Mesendoderm (in vitro differentiated cells): ENCODE results near the gene NEGR1.

Experiments used
- DNase-seq: peaks from one replicate; pipeline ENCODE4 v3.0.0; 2013
- H2AK5ac ChIP-seq: 2 replicates; pipeline ENCODE4 v1.6.1; 2013; ENCODE audit warnings: low read length, inconsistent platforms
- H2BK120ac ChIP-seq: 2 replicates; pipeline ENCODE4 v1.6.1; 2013; ENCODE audit warnings: low read depth, mild to moderate bottlenecking, low read length, moderate library complexity, mixed read lengths
- H2BK15ac ChIP-seq: replicated peaks from 2 replicates; pipeline ENCODE4 v1.6.1; 2013; ENCODE audit warnings: low read depth, mild to moderate bottlenecking, moderate library complexity
- H2BK5ac ChIP-seq: 2 replicates; pipeline ENCODE4 v1.6.1; 2013; ENCODE audit warnings: low read length, inconsistent platforms
- H3K18ac ChIP-seq: 2 replicates; pipeline ENCODE4 v1.6.1; 2013; ENCODE audit warnings: mild to moderate bottlenecking, low read length, mixed read lengths
- H3K23ac ChIP-seq: one replicate; pipeline ENCODE4 v1.6.1; 2013; ENCODE audit warnings: low read length
- H3K27ac ChIP-seq: 2 replicates; pipeline ENCODE4 v1.5.1; 2013; ENCODE audit warnings: low read depth, mild to moderate bottlenecking, inconsistent platforms, low read length, moderate library complexity
- H3K27me3 ChIP-seq: 2 replicates; pipeline ENCODE4 v1.6.1; 2013; ENCODE audit warnings: low read length, control low read depth, mild to moderate bottlenecking, inconsistent platforms; ENCODE audit not compliant: insufficient read depth, poor library complexity
- H3K36me3 ChIP-seq: 2 replicates; pipeline ENCODE4 v1.6.1; 2013; ENCODE audit warnings: low read length, inconsistent platforms; ENCODE audit not compliant: control insufficient read depth, insufficient read depth
- H3K4ac ChIP-seq: one replicate; pipeline ENCODE4 v1.6.1; 2013; ENCODE audit warnings: low read depth, mild to moderate bottlenecking, low read length, moderate library complexity
- H3K4me1 ChIP-seq: 2 replicates; pipeline ENCODE4 v1.6.1; 2013; ENCODE audit warnings: low read depth, low read length, inconsistent platforms; ENCODE audit not compliant: control insufficient read depth
- H3K4me2 ChIP-seq: 2 replicates; pipeline ENCODE4 v1.6.1; 2013; ENCODE audit warnings: low read length
- H3K4me3 ChIP-seq: 2 replicates; pipeline ENCODE4 v1.5.1; 2013; ENCODE audit warnings: mild to moderate bottlenecking, low read length
- H3K56ac ChIP-seq: one replicate; pipeline ENCODE4 v1.6.1; 2013; ENCODE audit warnings: low read length
- H3K79me1 ChIP-seq: 2 replicates; pipeline ENCODE4 v1.6.1; 2013; ENCODE audit warnings: low read length, inconsistent platforms
- H3K79me2 ChIP-seq: 2 replicates; pipeline ENCODE4 v1.6.1; 2013; ENCODE audit warnings: mild to moderate bottlenecking, low read length; ENCODE audit not compliant: control insufficient read depth, insufficient read depth
- H3K9ac ChIP-seq: 2 replicates; pipeline ENCODE4 v1.6.1; 2013; ENCODE audit warnings: low read length, inconsistent platforms
- H4K5ac ChIP-seq: one replicate; pipeline ENCODE4 v1.6.1; 2013; ENCODE audit warnings: low read length
- H4K8ac ChIP-seq: one replicate; pipeline ENCODE4 v1.6.1; 2013; ENCODE audit warnings: low read depth, mild to moderate bottlenecking, control low read depth, low read length, moderate library complexity
- whole genome bisulfite sequencing: extraction: QIAGEN DNeasy Blood & Tissue Kit; methylation state at CpG from one replicate; pipeline ENCODE4 v1.1.7; 2013; ENCODE audit warnings: low lambda C conversion rate, missing lambda C conversion rate; ENCODE audit not compliant: insufficient coverage; ENCODE audit errors: extremely low coverage; 5-methylcytosine and 5-hydroxymethylcytosine counted together

NEGR1 gene

DNA sequence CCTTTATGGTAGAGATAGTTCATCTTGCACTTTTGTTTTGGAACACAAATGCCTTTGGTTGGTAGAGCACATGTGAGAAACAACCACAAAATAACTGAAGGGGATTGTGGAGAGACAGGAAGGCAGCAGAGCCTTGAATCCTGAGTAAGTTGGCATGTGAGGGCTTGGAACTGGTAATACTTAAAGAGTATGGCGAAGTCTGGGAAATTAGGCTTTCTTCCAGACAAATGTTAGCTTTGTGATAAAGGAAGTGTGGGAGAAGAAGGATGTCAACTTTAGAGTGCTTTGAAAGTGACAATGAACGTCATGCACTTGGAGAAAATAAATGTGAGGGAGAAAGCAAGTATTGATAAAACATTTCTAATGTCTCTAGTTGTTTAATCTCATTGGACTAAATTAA is 725.2 kb downstream of the NEGR1 start:
- Histone ChIP-seq H4K8ac (no peak overlapping the region), H4K5ac (no peak overlapping the region), H2BK5ac (no peak overlapping the region), H3K27me3 (no peaks in the 10 kb centered on the region), H3K4me3 (no peak overlapping the region), H3K23ac (no peak overlapping the region), H3K56ac (no peak overlapping the region), H3K18ac (no peak overlapping the region), H3K79me1 (no peaks in the 10 kb centered on the region), H3K4ac (no peak overlapping the region), H2BK15ac (no peak overlapping the region), H3K9ac (no peak overlapping the region), H3K4me1 (no peaks in the 10 kb centered on the region), H2AK5ac (no peak overlapping the region), H3K36me3 (no peaks in the 10 kb centered on the region), H3K4me2 (no peak overlapping the region), H2BK120ac (no peak overlapping the region), H3K27ac (no peak overlapping the region), H3K79me2 (no peaks in the 10 kb centered on the region)
- DNase-seq = no peak
- no CpG with 5 or more reads among the region's 2 CpGs for WGBS

DNA sequence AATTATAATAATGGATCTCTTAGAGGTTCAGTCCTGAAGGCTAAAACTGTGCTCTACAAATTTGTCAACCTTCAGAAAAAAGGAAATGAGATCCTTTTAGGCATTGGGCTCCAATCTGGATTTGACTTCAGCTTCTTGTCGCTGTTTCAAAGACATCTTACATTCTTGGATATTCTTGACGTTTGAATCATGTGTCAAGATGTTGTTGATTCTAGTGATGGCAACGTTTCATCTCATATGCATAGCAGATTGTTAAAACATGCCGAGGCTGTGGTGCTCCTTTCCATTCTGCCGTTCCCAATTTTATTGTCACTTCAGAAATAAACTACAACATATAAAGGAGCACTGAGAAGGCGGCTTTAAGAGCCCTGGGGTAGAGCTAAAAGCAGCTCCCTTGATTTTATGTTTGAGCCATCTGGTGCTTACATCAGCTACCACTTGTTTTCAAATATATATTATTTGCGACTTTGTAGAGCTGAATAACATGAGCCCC is 733.9 kb downstream of the NEGR1 start:
- DNase-seq = no peak
- Histone ChIP-seq H3K56ac (no peak overlapping the region), H3K4me1 (no peaks in the 10 kb centered on the region), H3K27me3 (no peaks in the 10 kb centered on the region), H2BK120ac (no peak overlapping the region), H3K79me1 (no peaks in the 10 kb centered on the region), H3K4me3 (no peak overlapping the region), H3K9ac (no peak overlapping the region), H2AK5ac (no peak overlapping the region), H2BK15ac (no peak overlapping the region), H3K36me3 (no peaks in the 10 kb centered on the region), H3K23ac (no peak overlapping the region), H3K27ac (no peak overlapping the region), H3K79me2 (no peaks in the 10 kb centered on the region), H4K5ac (no peak overlapping the region), H3K4ac (no peak overlapping the region), H3K18ac (no peak overlapping the region), H4K8ac (no peak overlapping the region), H3K4me2 (no peak overlapping the region), H2BK5ac (no peak overlapping the region)
- WGBS = no CpG with 5 or more reads among the region's 7 CpGs

DNA sequence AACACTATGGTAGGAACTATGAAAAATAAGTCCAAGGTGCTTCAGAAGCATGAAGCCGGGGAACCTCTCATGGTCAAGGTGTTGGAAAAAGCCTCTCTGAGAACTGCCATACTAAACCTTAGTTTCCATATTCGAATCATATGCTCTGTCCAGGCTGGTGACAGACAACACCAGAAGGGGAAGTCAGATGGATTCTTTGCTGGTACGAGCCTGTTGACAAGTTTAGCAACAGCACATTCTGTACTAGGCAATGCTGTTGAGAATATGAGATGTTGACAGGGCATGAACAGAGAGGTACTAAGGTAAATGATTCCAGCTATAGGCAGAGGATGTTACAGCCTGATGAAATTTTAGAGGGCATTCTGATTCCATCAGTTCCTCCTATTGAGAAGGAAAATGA is 740.2 kb downstream of the NEGR1 start:
- WGBS = no CpG with 5 or more reads among the region's 3 CpGs
- Histone ChIP-seq H3K56ac (no peak overlapping the region), H2BK120ac (no peak overlapping the region), H3K36me3 (no peaks in the 10 kb centered on the region), H2BK15ac (no peak overlapping the region), H4K5ac (no peak overlapping the region), H3K18ac (no peak overlapping the region), H2BK5ac (no peak overlapping the region), H3K4me3 (no peak overlapping the region), H3K4me2 (no peak overlapping the region), H3K79me1 (no peaks in the 10 kb centered on the region), H3K79me2 (no peaks in the 10 kb centered on the region), H4K8ac (peak overlapping the region; percentile 65), H3K4ac (no peak overlapping the region), H3K23ac (no peak overlapping the region), H3K9ac (no peak overlapping the region), H3K27me3 (no peaks in the 10 kb centered on the region), H3K27ac (no peak overlapping the region), H2AK5ac (no peak overlapping the region), H3K4me1 (no peaks in the 10 kb centered on the region)
- no peak for DNase-seq

DNA sequence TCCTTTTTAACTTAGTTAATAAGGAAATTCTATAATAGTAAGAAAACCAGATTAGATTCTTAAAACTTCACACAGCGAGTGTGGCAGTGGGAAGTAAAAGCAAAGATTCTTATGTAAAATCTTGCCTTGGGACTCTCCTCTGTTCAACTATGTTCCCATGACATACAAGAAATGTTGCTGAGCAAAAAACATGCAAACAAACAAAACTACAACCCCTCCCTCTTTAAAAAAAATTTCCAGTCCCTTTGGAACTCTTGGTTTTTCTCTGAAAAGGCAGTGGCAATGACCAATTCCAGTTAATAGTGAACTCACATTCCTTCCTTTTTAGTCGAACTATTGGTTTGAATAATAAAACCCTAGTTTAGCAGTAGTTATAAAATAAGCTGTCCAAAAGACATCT is 748.4 kb downstream of the NEGR1 start:
- Histone ChIP-seq H4K5ac (no peak overlapping the region), H3K27ac (no peak overlapping the region), H2BK120ac (no peak overlapping the region), H3K4me1 (no peaks in the 10 kb centered on the region), H2BK15ac (no peak overlapping the region), H3K9ac (no peak overlapping the region), H4K8ac (no peak overlapping the region), H3K79me1 (no peaks in the 10 kb centered on the region), H3K4me3 (no peak overlapping the region), H3K36me3 (no peaks in the 10 kb centered on the region), H3K4me2 (no peak overlapping the region), H3K56ac (no peak overlapping the region), H3K79me2 (no peaks in the 10 kb centered on the region), H3K23ac (no peak overlapping the region), H2AK5ac (no peak overlapping the region), H3K18ac (no peak overlapping the region), H3K27me3 (no peaks in the 10 kb centered on the region), H3K4ac (no peak overlapping the region), H2BK5ac (no peak overlapping the region)
- WGBS = no CpG with 5 or more reads among the region's 2 CpGs
- no peak for DNase-seq

- Histone ChIP-seq H3K36me3 (no peaks in the 10 kb centered on the region), H3K56ac (no peak overlapping the region), H3K18ac (no peak overlapping the region), H2BK5ac (no peak overlapping the region), H2BK120ac (no peak overlapping the region), H3K9ac (no peak overlapping the region), H3K4me2 (no peak overlapping the region), H3K79me2 (no peaks in the 10 kb centered on the region), H3K27ac (no peak overlapping the region), H3K23ac (no peak overlapping the region), H3K4me1 (no peaks in the 10 kb centered on the region), H4K8ac (no peak overlapping the region), H4K5ac (no peak overlapping the region), H3K4ac (no peak overlapping the region), H3K79me1 (no peaks in the 10 kb centered on the region), H2AK5ac (no peak overlapping the region), H3K4me3 (no peak overlapping the region), H2BK15ac (no peak overlapping the region), H3K27me3 (no peaks in the 10 kb centered on the region)
- whole genome bisulfite sequencing = no CpG with 5 or more reads among the region's 4 CpGs
- DNase-seq = no peak
Observed at GRCh38 chr1:71532343-71532742, 750.0 kb downstream of the NEGR1 start.

DNA sequence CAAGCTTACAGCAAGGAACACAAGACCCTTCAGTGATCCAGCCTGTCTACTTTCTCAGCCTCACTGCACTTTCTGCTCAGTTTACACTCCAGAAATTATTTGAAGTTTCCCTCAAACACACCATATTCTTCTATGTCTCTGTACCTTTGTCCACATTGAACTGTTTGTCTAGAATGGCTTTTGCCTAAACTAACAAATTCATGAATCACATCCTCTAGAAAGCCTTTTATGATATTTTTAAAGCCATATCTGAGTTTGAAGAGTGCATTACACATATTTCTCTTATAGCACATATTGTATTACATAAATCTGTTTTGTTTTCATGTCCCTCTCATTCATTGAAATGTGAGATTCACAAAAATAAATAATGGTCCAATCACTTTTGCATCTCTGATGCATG is 755.5 kb downstream of the NEGR1 start:
- Histone ChIP-seq H3K27ac (no peak overlapping the region), H2BK5ac (no peak overlapping the region), H3K27me3 (no peaks in the 10 kb centered on the region), H3K36me3 (no peaks in the 10 kb centered on the region), H3K4ac (no peak overlapping the region), H3K79me1 (no peaks in the 10 kb centered on the region), H3K56ac (no peak overlapping the region), H3K4me2 (no peak overlapping the region), H4K5ac (no peak overlapping the region), H3K4me3 (no peak overlapping the region), H4K8ac (no peak overlapping the region), H3K4me1 (no peaks in the 10 kb centered on the region), H2BK15ac (no peak overlapping the region), H2AK5ac (no peak overlapping the region), H2BK120ac (no peak overlapping the region), H3K9ac (no peak overlapping the region), H3K79me2 (no peaks in the 10 kb centered on the region), H3K18ac (no peak overlapping the region), H3K23ac (no peak overlapping the region)
- no peak for DNase-seq
